Neuronal stem cell (in vitro differentiated cells): Measurements from ENCODE around the gene FKBP7.

Experiments
- DNase-seq: peaks from one replicate; pipeline ENCODE4 v3.0.0-alpha.2; 2013; ENCODE audit warnings: low spot score
- H2AFZ ChIP-seq: one replicate; pipeline ENCODE4 v1.6.1; 2013; ENCODE audit warnings: mild to moderate bottlenecking, low read length, inconsistent platforms
- H2AK5ac ChIP-seq: 2 replicates; pipeline ENCODE4 v1.6.1; 2013; ENCODE audit warnings: low read depth, mild to moderate bottlenecking, inconsistent platforms, low read length, moderate library complexity, mixed read lengths
- H2BK120ac ChIP-seq: 2 replicates; pipeline ENCODE4 v1.6.1; 2013; ENCODE audit warnings: low read depth, mild to moderate bottlenecking, inconsistent platforms, low read length, moderate library complexity, mixed read lengths
- H2BK12ac ChIP-seq: one replicate; pipeline ENCODE4 v1.6.1; 2013; ENCODE audit warnings: low read length, inconsistent platforms
- H2BK15ac ChIP-seq: 2 replicates; pipeline ENCODE4 v1.6.1; 2013; ENCODE audit warnings: mild to moderate bottlenecking, low read length, inconsistent platforms, mixed read lengths
- H2BK5ac ChIP-seq: one replicate; pipeline ENCODE4 v1.6.1; 2013; ENCODE audit warnings: inconsistent platforms, mild to moderate bottlenecking, low read length, moderate library complexity
- H3K14ac ChIP-seq: one replicate; pipeline ENCODE4 v1.6.1; 2013; ENCODE audit warnings: low read length, inconsistent platforms
- H3K18ac ChIP-seq: 2 replicates; pipeline ENCODE4 v1.6.1; 2013; ENCODE audit warnings: low read length, inconsistent platforms
- H3K23ac ChIP-seq: 2 replicates; pipeline ENCODE4 v1.6.1; 2013; ENCODE audit warnings: low read depth, mild to moderate bottlenecking, mixed read lengths, low read length, inconsistent platforms; ENCODE audit not compliant: poor library complexity
- H3K27ac ChIP-seq: replicated peaks from 3 replicates; pipeline ENCODE4 v1.5.1; 2013; ENCODE audit warnings: low read length, inconsistent platforms
- H3K27me3 ChIP-seq, 3 experiments: 2 replicates each; pipeline ENCODE4 v1.6.1; 2013; ENCODE audit warnings: low read length in 3 of 3, mild to moderate bottlenecking in 2 of 3, inconsistent platforms in 1 of 3, low read depth in 1 of 3, mixed read lengths in 1 of 3, moderate library complexity in 1 of 3; ENCODE audit not compliant: control insufficient read depth in 3 of 3, insufficient read depth in 3 of 3
- H3K36me3 ChIP-seq, 2 donors: replicated peaks in 1 of 2; 2 replicates each; pipeline ENCODE4 v1.6.1; 2013; ENCODE audit warnings: low read length in 2 of 2; ENCODE audit not compliant: control insufficient read depth in 2 of 2, insufficient read depth in 2 of 2
- H3K4ac ChIP-seq: 2 replicates; pipeline ENCODE4 v1.6.1; 2013; ENCODE audit warnings: inconsistent platforms, mild to moderate bottlenecking, low read length, moderate library complexity
- H3K4me1 ChIP-seq, 2 donors: 1 replicate in 1 of 2; 2 replicates in 1 of 2; pipeline ENCODE4 v1.6.1; 2013; ENCODE audit warnings: low read length in 2 of 2, low read depth in 1 of 2; ENCODE audit not compliant: control insufficient read depth in 2 of 2, insufficient read depth in 1 of 2
- H3K4me2 ChIP-seq: one replicate; pipeline ENCODE4 v1.6.1; 2013; ENCODE audit warnings: mild to moderate bottlenecking, low read length, inconsistent platforms; ENCODE audit not compliant: insufficient read depth, poor library complexity, severe bottlenecking
- H3K4me3 ChIP-seq, 2 donors: 2 replicates each; pipeline ENCODE4 v1.5.1; 2013; ENCODE audit warnings: low read length in 2 of 2, mild to moderate bottlenecking in 2 of 2, inconsistent platforms in 1 of 2, moderate library complexity in 1 of 2
- H3K79me1 ChIP-seq: one replicate; pipeline ENCODE4 v1.6.1; 2013; ENCODE audit warnings: low read depth, mild to moderate bottlenecking, inconsistent platforms, low read length, moderate library complexity
- H3K9ac ChIP-seq: one replicate; pipeline ENCODE4 v1.6.1; 2013; ENCODE audit warnings: mild to moderate bottlenecking, low read depth, low read length, inconsistent platforms; ENCODE audit not compliant: poor library complexity
- H3K9me3 ChIP-seq, 2 donors: replicated peaks in 1 of 2; 2 replicates each; pipeline versions ENCODE3 to v1.6.1; 2013; ENCODE audit warnings: low read length in 2 of 2, mild to moderate bottlenecking in 2 of 2, inconsistent platforms in 1 of 2, low read depth in 1 of 2, mixed read lengths in 1 of 2, moderate library complexity in 1 of 2; ENCODE audit not compliant: control insufficient read depth in 2 of 2, insufficient read depth in 1 of 2
- H4K8ac ChIP-seq: one replicate; pipeline ENCODE4 v1.6.1; 2013; ENCODE audit warnings: low read depth, mild to moderate bottlenecking, inconsistent platforms, low read length, moderate library complexity
- H4K91ac ChIP-seq: one replicate; pipeline ENCODE4 v1.6.1; 2013; ENCODE audit warnings: low read length, low read depth, mild to moderate bottlenecking, inconsistent platforms; ENCODE audit not compliant: poor library complexity
- WGBS, 2 donors: extraction: QIAGEN DNeasy Blood & Tissue Kit; methylation state at CpG; one replicate each; pipeline ENCODE4 v1.1.7; 2013; ENCODE audit warnings: missing lambda C conversion rate in 2 of 2, mixed read lengths in 1 of 2; ENCODE audit not compliant: insufficient read length in 2 of 2, insufficient replicate concordance in 1 of 2; ENCODE audit errors: extremely low coverage in 2 of 2; 5-methylcytosine and 5-hydroxymethylcytosine counted together

Gene FKBP7

DNA sequence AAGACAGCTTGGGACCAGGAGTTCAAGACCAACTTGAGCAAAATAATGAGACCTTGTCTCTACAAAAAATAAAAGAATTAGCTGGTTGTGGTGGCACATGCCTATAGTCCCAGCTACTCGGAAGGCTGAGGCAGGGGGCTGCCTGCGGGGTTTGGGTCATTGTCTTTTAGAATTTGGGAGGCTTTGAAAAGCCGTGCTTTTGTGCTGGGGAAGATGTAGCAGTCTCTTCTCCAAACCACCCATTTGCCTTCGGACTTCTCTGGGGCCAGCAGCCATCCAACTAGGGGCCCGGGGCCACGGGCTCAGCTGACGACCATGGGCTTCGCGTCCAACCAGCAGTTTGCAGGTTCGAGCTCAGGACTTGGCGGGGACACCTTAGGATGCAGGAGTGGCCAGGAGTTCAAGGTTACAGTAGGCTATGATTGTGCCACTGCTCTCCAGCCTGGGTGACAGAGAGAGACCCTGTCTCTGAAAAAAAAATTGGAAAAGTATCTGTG, 21.0 kb downstream of the FKBP7 start:
- no peaks in the 10 kb centered on the region for H3K36me3 ChIP-seq
- no peak overlapping the region for H3K23ac ChIP-seq
- no peak overlapping the region for H3K18ac ChIP-seq
- no peak overlapping the region for H2BK15ac ChIP-seq
- no peak overlapping the region for H4K8ac ChIP-seq
- no peaks in the 10 kb centered on the region for H3K9me3 ChIP-seq
- no CpG with 5 or more reads among the region's 11 CpGs for WGBS, 2 donors
- no peak overlapping the region for H2BK5ac ChIP-seq
- no peak overlapping the region for H3K4me3 ChIP-seq
- no peak overlapping the region for H2BK120ac ChIP-seq
- H2AK5ac ChIP-seq, result no peak overlapping the region
- H3K79me1 ChIP-seq, result no peaks in the 10 kb centered on the region
- H3K27ac ChIP-seq, result no peak overlapping the region
- H3K4me2 ChIP-seq, result no peak overlapping the region
- H3K14ac ChIP-seq, result no peak overlapping the region
- H3K27me3 ChIP-seq, result no peaks in the 10 kb centered on the region
- H3K4ac ChIP-seq, result no peak overlapping the region
- no peak overlapping the region for H2AFZ ChIP-seq
- H3K9ac ChIP-seq, result no peak overlapping the region
- H2BK12ac ChIP-seq, result no peak overlapping the region
- no peak overlapping the region for H4K91ac ChIP-seq
- DNase-seq, result no peak
- H3K4me1 ChIP-seq, result no peaks in the 10 kb centered on the region

DNA sequence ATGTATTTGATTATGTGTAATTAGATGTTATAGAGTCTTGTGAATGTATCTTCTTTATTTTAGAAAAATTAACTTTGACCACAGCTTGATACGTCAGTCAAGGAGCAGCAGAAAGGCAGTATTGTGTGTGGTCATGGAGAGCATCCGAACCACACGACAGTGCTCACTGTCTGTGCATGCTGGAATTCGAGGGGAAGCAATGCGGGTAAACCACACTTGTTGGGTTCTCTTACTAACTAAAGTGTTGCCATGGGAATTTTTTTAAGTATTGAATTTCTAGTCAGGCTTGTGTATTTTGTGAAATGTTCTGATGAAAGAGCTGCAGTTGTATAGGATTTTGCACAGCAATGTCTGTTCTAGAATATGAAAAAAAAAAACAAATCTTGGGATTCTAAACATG, 22.5 kb downstream of the FKBP7 start:
- no peak overlapping the region for H4K8ac ChIP-seq
- H3K36me3 ChIP-seq, result no peaks in the 10 kb centered on the region
- H3K27me3 ChIP-seq, result no peaks in the 10 kb centered on the region
- no peak overlapping the region for H2BK120ac ChIP-seq
- no peak overlapping the region for H2BK15ac ChIP-seq
- peaks cover 3 to 5% of the 10 kb centered on the region in 2 donors for H3K4me1 ChIP-seq
- H3K4ac ChIP-seq, result no peak overlapping the region
- no peak overlapping the region for H3K27ac ChIP-seq
- H2BK5ac ChIP-seq, result no peak overlapping the region
- no peak overlapping the region for H3K4me2 ChIP-seq
- no peak for DNase-seq
- H4K91ac ChIP-seq, result no peak overlapping the region
- H2AFZ ChIP-seq, result no peak overlapping the region
- WGBS, 2 donors, result no CpG with 5 or more reads among the region's 5 CpGs
- H3K79me1 ChIP-seq, result no peaks in the 10 kb centered on the region
- H3K23ac ChIP-seq, result no peak overlapping the region
- H3K18ac ChIP-seq, result no peak overlapping the region
- H2BK12ac ChIP-seq, result no peak overlapping the region
- H3K9me3 ChIP-seq, result no peaks in the 10 kb centered on the region
- H3K9ac ChIP-seq, result no peak overlapping the region
- no peak overlapping the region for H3K4me3 ChIP-seq
- no peak overlapping the region for H2AK5ac ChIP-seq
- no peak overlapping the region for H3K14ac ChIP-seq

DNA sequence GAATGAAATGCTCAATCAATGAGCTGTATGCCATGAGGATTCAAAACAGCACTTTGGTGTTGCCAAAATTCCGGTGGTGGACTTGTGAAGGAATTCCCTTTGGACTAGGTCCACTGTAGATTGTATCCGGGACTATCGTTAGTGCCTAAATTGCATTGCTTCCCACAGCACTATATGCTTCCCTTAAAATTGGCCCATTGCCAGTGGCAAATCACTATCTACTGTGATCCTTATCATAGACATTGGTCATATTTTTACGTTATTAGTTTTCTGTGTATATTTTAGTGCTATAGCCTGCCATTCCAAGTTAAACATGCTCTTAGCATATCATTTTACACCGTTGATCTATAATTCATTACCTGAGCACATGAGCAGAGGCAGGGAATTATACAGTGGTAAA, 25.5 kb downstream of the FKBP7 start:
- Histone ChIP-seq H3K79me1 (peaks cover 8% of the 10 kb centered on the region), H3K4me3 (no peak overlapping the region)
- no CpG with 5 or more reads among the region's 5 CpGs for WGBS, 2 donors

DNA sequence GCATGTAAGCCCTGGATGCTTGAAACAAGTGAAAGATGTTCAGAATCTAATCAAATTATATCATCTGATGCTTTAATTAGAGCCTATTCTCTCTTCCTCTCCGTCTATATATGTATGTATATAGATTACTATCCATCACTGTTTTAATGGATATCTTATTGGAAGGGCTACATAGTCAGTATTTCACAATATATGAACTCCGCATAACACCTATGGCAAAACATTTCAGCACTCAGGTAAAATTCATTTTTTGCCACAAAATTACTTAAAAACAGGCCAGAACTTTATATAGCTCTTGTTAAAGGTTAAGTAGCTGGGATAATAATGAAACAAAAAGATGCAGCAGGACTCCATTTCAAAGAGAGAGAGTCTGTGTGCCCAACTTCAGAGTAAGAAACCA, 26.1 kb downstream of the FKBP7 start:
- no peak overlapping the region for H4K91ac ChIP-seq
- no peaks in the 10 kb centered on the region for H3K9me3 ChIP-seq
- H3K18ac ChIP-seq, result no peak overlapping the region
- H3K4me3 ChIP-seq, result no peak overlapping the region
- no peak overlapping the region for H2BK5ac ChIP-seq
- no peak overlapping the region for H2AK5ac ChIP-seq
- no peak overlapping the region for H2BK12ac ChIP-seq
- no peak overlapping the region for H3K4me2 ChIP-seq
- no peak overlapping the region for H2AFZ ChIP-seq
- DNase-seq, result no peak
- H3K36me3 ChIP-seq, result peaks cover 11 to 29% of the 10 kb centered on the region in 2 donors
- WGBS, 2 donors, result no CpG with 5 or more reads among the region's 2 CpGs
- no peaks in the 10 kb centered on the region for H3K27me3 ChIP-seq
- no peak overlapping the region for H3K27ac ChIP-seq
- no peak overlapping the region for H2BK15ac ChIP-seq
- no peak overlapping the region for H3K4ac ChIP-seq
- no peak overlapping the region for H2BK120ac ChIP-seq
- H3K79me1 ChIP-seq, result peaks cover 8% of the 10 kb centered on the region
- H4K8ac ChIP-seq, result no peak overlapping the region
- no peak overlapping the region for H3K14ac ChIP-seq
- H3K9ac ChIP-seq, result no peak overlapping the region
- H3K4me1 ChIP-seq, result peaks cover 6 to 23% of the 10 kb centered on the region in 2 donors
- H3K23ac ChIP-seq, result no peak overlapping the region

More for the DNA sequence above, 25.5 kb downstream of the FKBP7 start:
- H2AK5ac ChIP-seq, result no peak overlapping the region
- H4K91ac ChIP-seq, result no peak overlapping the region
- no peak overlapping the region for H3K18ac ChIP-seq
- H3K4ac ChIP-seq, result no peak overlapping the region
- no peak overlapping the region for H2AFZ ChIP-seq
- no peak overlapping the region for H2BK5ac ChIP-seq
- peaks cover 6 to 23% of the 10 kb centered on the region in 2 donors for H3K4me1 ChIP-seq
- no peak overlapping the region for H2BK120ac ChIP-seq
- no peaks in the 10 kb centered on the region for H3K27me3 ChIP-seq
- no peak overlapping the region for H3K4me2 ChIP-seq
- DNase-seq, result no peak
- H4K8ac ChIP-seq, result no peak overlapping the region
- H3K27ac ChIP-seq, result no peak overlapping the region
- no peak overlapping the region for H3K23ac ChIP-seq
- no peak overlapping the region for H3K14ac ChIP-seq
- no peak overlapping the region for H3K9ac ChIP-seq
- H2BK12ac ChIP-seq, result no peak overlapping the region
- no peak overlapping the region for H2BK15ac ChIP-seq
- no peaks in the 10 kb centered on the region for H3K9me3 ChIP-seq
- peaks cover 10 to 24% of the 10 kb centered on the region in 2 donors for H3K36me3 ChIP-seq
